ENCODE data around the gene CEP68.

CEP68 gene

GRCh38 chr2:65061146-65061909, 5.1 kb downstream of the CEP68 start:
- DNase-seq (ENCODE audit: low read depth), result no peak

GRCh38 chr2:65061910-65062339, 5.7 kb downstream of the CEP68 start:
- no peak for DNase-seq (ENCODE audit: low read depth)

- no peak for DNase-seq (ENCODE audit: low read depth)
Measured at GRCh38 chr2:65062843-65063825, 6.9 kb downstream of the CEP68 start.

GRCh38 chr2:65064728-65065552, 8.7 kb downstream of the CEP68 start:
- DNase-seq (ENCODE audit: low read depth), result no peak

- no peak for DNase-seq (ENCODE audit: low read depth)
Measured at GRCh38 chr2:65067806-65068553, 11.8 kb downstream of the CEP68 start.

GRCh38 chr2:65069439-65069824, 13.2 kb downstream of the CEP68 start:
- DNase-seq (ENCODE audit: low read depth), result no peak

- no peak for DNase-seq (ENCODE audit: low read depth)
Measured at GRCh38 chr2:65070172-65070830, 14.1 kb downstream of the CEP68 start.

GRCh38 chr2:65070856-65071255, 14.6 kb downstream of the CEP68 start:
- no peak for DNase-seq (ENCODE audit: low read depth)

- no peak for DNase-seq (ENCODE audit: low read depth)
Measured at GRCh38 chr2:65071499-65072180, 15.4 kb downstream of the CEP68 start.

- DNase-seq (ENCODE audit: low read depth), result no peak
Measured at GRCh38 chr2:65072181-65072970, 16.2 kb downstream of the CEP68 start.

- DNase-seq (ENCODE audit: low read depth), result no peak
Measured at GRCh38 chr2:65073879-65074565, 17.8 kb downstream of the CEP68 start.

GRCh38 chr2:65075176-65075575, 19.0 kb downstream of the CEP68 start:
- DNase-seq (ENCODE audit: low read depth), result no peak

GRCh38 chr2:65075605-65076344, 19.6 kb downstream of the CEP68 start:
- no peak for DNase-seq (ENCODE audit: low read depth)

- no peak for DNase-seq (ENCODE audit: low read depth)
Measured at GRCh38 chr2:65076345-65076710, 20.1 kb downstream of the CEP68 start.

GRCh38 chr2:65077898-65078297, 21.7 kb downstream of the CEP68 start:
- no peak for DNase-seq (ENCODE audit: low read depth)

GRCh38 chr2:65079017-65079416, 22.8 kb downstream of the CEP68 start:
- DNase-seq (ENCODE audit: low read depth), result no peak

GRCh38 chr2:65081232-65081685, 25.0 kb downstream of the CEP68 start:
- no peak for DNase-seq (ENCODE audit: low read depth)

- DNase-seq (ENCODE audit: low read depth), result no peak
Measured at GRCh38 chr2:65085148-65085547, 28.9 kb downstream of the CEP68 start.
